ENCODE data around the gene NBPF26.
"Not testable (repeated sequence)": the region's sequence is repeated elsewhere in the genome, so short reads cannot be mapped to it uniquely, and the experiment has no call there.

DNA sequence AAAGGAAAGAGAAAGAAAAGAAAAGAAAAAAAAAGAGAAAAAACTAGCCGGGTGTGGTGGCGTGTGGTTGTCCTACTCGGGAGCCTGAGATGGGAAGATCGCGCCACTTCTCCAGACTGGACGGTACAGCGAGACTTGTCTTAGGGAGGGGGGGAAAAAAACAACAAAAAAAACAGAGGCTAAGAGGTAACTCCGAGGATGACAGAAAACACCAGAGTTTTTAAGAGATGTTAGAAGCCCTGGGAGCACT lies 126.5 kb downstream of the NBPF26 start:
- TF ChIP-seq EZH2 (IDR thresholded peaks at IDR 0.05; ENCODE audit: borderline replicate concordance, insufficient read depth, low read depth, low read length, poor library complexity, severe bottlenecking) = not testable (repeated sequence)
- TF ChIP-seq, protein P1, sequence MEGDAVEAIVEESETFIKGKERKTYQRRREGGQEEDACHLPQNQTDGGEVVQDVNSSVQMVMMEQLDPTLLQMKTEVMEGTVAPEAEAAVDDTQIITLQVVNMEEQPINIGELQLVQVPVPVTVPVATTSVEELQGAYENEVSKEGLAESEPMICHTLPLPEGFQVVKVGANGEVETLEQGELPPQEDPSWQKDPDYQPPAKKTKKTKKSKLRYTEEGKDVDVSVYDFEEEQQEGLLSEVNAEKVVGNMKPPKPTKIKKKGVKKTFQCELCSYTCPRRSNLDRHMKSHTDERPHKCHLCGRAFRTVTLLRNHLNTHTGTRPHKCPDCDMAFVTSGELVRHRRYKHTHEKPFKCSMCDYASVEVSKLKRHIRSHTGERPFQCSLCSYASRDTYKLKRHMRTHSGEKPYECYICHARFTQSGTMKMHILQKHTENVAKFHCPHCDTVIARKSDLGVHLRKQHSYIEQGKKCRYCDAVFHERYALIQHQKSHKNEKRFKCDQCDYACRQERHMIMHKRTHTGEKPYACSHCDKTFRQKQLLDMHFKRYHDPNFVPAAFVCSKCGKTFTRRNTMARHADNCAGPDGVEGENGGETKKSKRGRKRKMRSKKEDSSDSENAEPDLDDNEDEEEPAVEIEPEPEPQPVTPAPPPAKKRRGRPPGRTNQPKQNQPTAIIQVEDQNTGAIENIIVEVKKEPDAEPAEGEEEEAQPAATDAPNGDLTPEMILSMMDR (IDR thresholded peaks at IDR 0.05) = not testable (repeated sequence)

Data from B cell (primary cell).